Activated CD8-positive, alpha-beta T cell treated with anti-CD3 and anti-CD28 coated beads, Interleukin-2, amount 10 ng/mL, durations not matched to agents 7 days and 5 days (primary cell): ENCODE results near the gene KDM7A. TPM values are rescaled to one million over a fixed set of nuclear protein-coding genes. Genes with fewer than 3 reads are reported as not detected.

ENCODE experiments used
- ATAC-seq: fragments of 150-1000 bp; cut with Tn5 transposase; one replicate; pipeline ENCODE4 v1.10.0; 2021; ENCODE audit warnings: moderate library complexity
- CTCF ChIA-PET: fragments of 350-600 bp; sonication (Branson Sonifier 250); formaldehyde crosslinking; loops from one replicate; lab custom pipeline; 2021; ENCODE audit warnings: antibody characterized with exemption; lab: Charles Lee
- POLR2A ChIA-PET: fragments of 350-600 bp; sonication (Branson Sonifier 250); formaldehyde crosslinking; loops from one replicate; lab custom pipeline; 2021; ENCODE audit warnings: antibody characterized with exemption; lab: Charles Lee
- DNase-seq: peaks from one replicate; pipeline ENCODE4 v3.0.0-alpha.2; 2020
- H3K27ac Mint-ChIP-seq: one replicate; pipeline ENCODE4 v1.8.0; 2021; ENCODE audit warnings: mild to moderate bottlenecking, mixed read lengths
- H3K27me3 Mint-ChIP-seq: one replicate; pipeline ENCODE4 v1.8.0; 2021; ENCODE audit warnings: low read depth, mixed read lengths
- H3K36me3 Mint-ChIP-seq: one replicate; pipeline ENCODE4 v1.8.0; 2021; ENCODE audit warnings: low read depth, mixed read lengths
- H3K4me1 Mint-ChIP-seq: one replicate; pipeline ENCODE4 v1.8.0; 2021; ENCODE audit warnings: low read depth, mixed read lengths
- H3K4me3 Mint-ChIP-seq: one replicate; pipeline ENCODE4 v1.8.0; 2021; ENCODE audit warnings: mild to moderate bottlenecking, mixed read lengths
- H3K9me3 Mint-ChIP-seq: one replicate; pipeline ENCODE4 v1.8.0; 2022; ENCODE audit warnings: mixed read lengths; ENCODE audit not compliant: insufficient read depth
- total RNA-seq, 2 experiments: library from RNA; stranded (reverse); gene quantifications; one replicate each; pipeline ENCODE4 v1.2.3, GENCODE V29; 2021

The KDM7A gene
- total RNA-seq, 2 experiments from 2014 or later: 3.9 to 4.1 TPM

DNA sequence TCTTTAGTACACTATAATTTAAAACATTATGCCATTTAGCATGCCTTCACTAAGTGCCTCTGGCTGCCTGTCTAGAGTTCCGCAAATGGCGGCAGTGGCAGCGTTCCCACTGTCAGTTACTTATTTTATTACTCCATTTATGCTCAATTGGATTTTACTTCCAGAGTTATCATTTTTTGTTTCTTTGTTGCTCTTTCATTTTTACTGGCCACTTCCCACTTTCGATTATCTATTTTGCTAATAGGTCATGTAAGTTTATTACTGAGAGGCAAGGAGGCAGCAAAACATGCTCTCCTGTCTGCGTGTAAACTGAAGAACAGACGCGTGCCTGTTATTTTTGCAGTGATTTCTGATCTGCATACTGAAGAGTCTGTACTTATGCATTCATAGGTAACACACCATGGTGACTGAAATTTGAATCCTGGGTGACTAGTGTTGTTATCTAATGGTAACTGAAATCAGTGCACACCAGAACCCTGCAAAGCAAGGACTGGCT, 23.1 kb downstream of the KDM7A start:
- ATAC-seq (no peak), DNase-seq (no peak)
- no peaks in the 10 kb centered on the region for H3K9me3 Mint-ChIP-seq
- no peaks in the 10 kb centered on the region for H3K27me3 Mint-ChIP-seq
- no peak overlapping the region for H3K4me3 Mint-ChIP-seq
- POLR2A ChIA-PET: no interaction called here
- H3K36me3 Mint-ChIP-seq: no peaks in the 10 kb centered on the region
- CTCF ChIA-PET: no interaction called here
- H3K4me1 Mint-ChIP-seq: peaks cover 11% of the 10 kb centered on the region
- H3K27ac Mint-ChIP-seq: no peak overlapping the region

DNA sequence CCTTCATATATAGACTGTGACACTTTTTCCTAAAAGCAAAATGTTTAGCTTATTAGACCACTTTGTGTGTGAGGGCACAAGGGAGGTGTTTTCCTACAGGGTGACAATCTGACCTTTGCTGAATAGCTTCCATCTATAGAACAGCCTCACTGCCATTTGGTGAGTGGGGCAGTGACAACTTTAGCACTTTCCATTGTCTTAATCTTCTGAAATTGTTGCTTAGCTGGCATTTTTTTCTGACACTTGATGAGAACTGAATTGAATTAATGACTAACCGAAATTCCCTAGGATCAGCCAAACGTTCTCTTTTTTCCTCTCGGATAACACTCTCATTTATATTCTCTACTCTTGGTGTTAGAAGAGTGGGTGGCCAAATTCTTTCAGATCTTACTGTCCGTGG, 30.2 kb downstream of the KDM7A start:
- CTCF ChIA-PET: interaction anchor here (1.0 kb wide), 1 partner anchor 29 kb away, joined by 3 read pairs; no protein-coding TSS in a partner anchor
- peaks cover 8% of the 10 kb centered on the region for H3K36me3 Mint-ChIP-seq
- peaks cover 7% of the 10 kb centered on the region for H3K9me3 Mint-ChIP-seq
- no peak overlapping the region for H3K27ac Mint-ChIP-seq
- DNase-seq: no peak
- no peaks in the 10 kb centered on the region for H3K27me3 Mint-ChIP-seq
- POLR2A ChIA-PET: interaction anchor here (0.6 kb wide), 1 partner anchor 233 kb away, joined by 3 read pairs; no protein-coding TSS in a partner anchor
- no peak for ATAC-seq
- no peak overlapping the region for H3K4me3 Mint-ChIP-seq
- no peaks in the 10 kb centered on the region for H3K4me1 Mint-ChIP-seq

DNA sequence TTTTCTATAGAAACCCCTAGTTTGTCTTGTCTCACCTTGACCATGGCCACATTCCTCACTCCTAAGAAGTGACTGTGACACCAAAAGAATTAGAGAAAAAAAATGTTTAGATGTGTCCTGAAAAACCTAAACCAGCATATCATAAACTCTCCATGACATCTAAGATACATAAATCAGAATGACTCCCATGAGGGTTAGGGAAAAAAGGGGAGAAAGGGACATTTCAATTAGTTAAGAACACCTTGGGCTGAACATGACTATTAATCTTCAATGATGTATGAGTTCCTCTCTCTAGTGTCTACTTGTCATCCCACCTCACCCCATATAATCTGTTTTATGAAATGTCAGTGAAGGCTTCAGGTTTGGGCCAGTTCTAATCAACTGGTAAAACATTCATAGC, 31.1 kb downstream of the KDM7A start:
- no peaks in the 10 kb centered on the region for H3K4me1 Mint-ChIP-seq
- no peak for DNase-seq
- H3K9me3 Mint-ChIP-seq: peaks cover 7% of the 10 kb centered on the region
- no peak overlapping the region for H3K27ac Mint-ChIP-seq
- ATAC-seq: no peak
- peaks cover 8% of the 10 kb centered on the region for H3K36me3 Mint-ChIP-seq
- H3K4me3 Mint-ChIP-seq: no peak overlapping the region
- ChIA-PET CTCF (no interaction called here), POLR2A (no interaction called here)
- H3K27me3 Mint-ChIP-seq: no peaks in the 10 kb centered on the region

GRCh38 chr7:140144821-140145220, 32.0 kb downstream of the KDM7A start:
- CTCF ChIA-PET: no interaction called here
- ATAC-seq (no peak), DNase-seq (no peak)
- Mint-ChIP-seq H3K4me1 (no peaks in the 10 kb centered on the region), H3K27ac (no peak overlapping the region), H3K4me3 (no peak overlapping the region), H3K9me3 (peaks cover 7% of the 10 kb centered on the region), H3K27me3 (no peaks in the 10 kb centered on the region), H3K36me3 (peaks cover 8% of the 10 kb centered on the region)
- POLR2A ChIA-PET: no interaction called here

GRCh38 chr7:140143997-140144396, 32.8 kb downstream of the KDM7A start:
- Mint-ChIP-seq H3K27ac (no peak overlapping the region), H3K9me3 (peaks cover 7% of the 10 kb centered on the region), H3K36me3 (peaks cover 8% of the 10 kb centered on the region), H3K27me3 (no peaks in the 10 kb centered on the region), H3K4me3 (no peak overlapping the region), H3K4me1 (no peaks in the 10 kb centered on the region)
- ATAC-seq (no peak), DNase-seq (no peak)
- ChIA-PET POLR2A (no interaction called here), CTCF (no interaction called here)

GRCh38 chr7:140142031-140142430, 34.8 kb downstream of the KDM7A start:
- no peak for ATAC-seq
- Mint-ChIP-seq H3K4me1 (peaks cover 3% of the 10 kb centered on the region), H3K4me3 (no peak overlapping the region)

GRCh38 chr7:140141256-140141655, 35.5 kb downstream of the KDM7A start:
- no peak overlapping the region for H3K4me3 Mint-ChIP-seq
- peaks cover 7% of the 10 kb centered on the region for H3K9me3 Mint-ChIP-seq
- POLR2A ChIA-PET: no interaction called here
- ATAC-seq (no peak), DNase-seq (no peak)
- H3K4me1 Mint-ChIP-seq: peaks cover 3% of the 10 kb centered on the region
- H3K27ac Mint-ChIP-seq: no peak overlapping the region
- CTCF ChIA-PET: no interaction called here
- no peaks in the 10 kb centered on the region for H3K27me3 Mint-ChIP-seq
- peaks cover 8% of the 10 kb centered on the region for H3K36me3 Mint-ChIP-seq

More at GRCh38 chr7:140142031-140142430, 34.8 kb downstream of the KDM7A start:
- DNase-seq: no peak
- ChIA-PET POLR2A (no interaction called here), CTCF (no interaction called here)
- Mint-ChIP-seq H3K27me3 (no peaks in the 10 kb centered on the region), H3K9me3 (peaks cover 7% of the 10 kb centered on the region), H3K27ac (no peak overlapping the region), H3K36me3 (peaks cover 8% of the 10 kb centered on the region)

GRCh38 chr7:140137078-140137477, 39.7 kb downstream of the KDM7A start:
- H3K9me3 Mint-ChIP-seq: no peaks in the 10 kb centered on the region
- CTCF ChIA-PET: interaction anchor here (0.9 to 1.4 kb wide), 2 partner anchors 9 to 161 kb away, joined by 3 to 4 read pairs; no protein-coding TSS in a partner anchor
- no peak for DNase-seq
- H3K27me3 Mint-ChIP-seq: no peaks in the 10 kb centered on the region
- POLR2A ChIA-PET: interaction anchor here (0.6 kb wide), 1 partner anchor 17 kb away, joined by 4 read pairs; no protein-coding TSS in a partner anchor
- no peak overlapping the region for H3K4me3 Mint-ChIP-seq
- no peak overlapping the region for H3K27ac Mint-ChIP-seq
- ATAC-seq: no peak
- peaks cover 4% of the 10 kb centered on the region for H3K36me3 Mint-ChIP-seq
- H3K4me1 Mint-ChIP-seq: peaks cover 3% of the 10 kb centered on the region

DNA sequence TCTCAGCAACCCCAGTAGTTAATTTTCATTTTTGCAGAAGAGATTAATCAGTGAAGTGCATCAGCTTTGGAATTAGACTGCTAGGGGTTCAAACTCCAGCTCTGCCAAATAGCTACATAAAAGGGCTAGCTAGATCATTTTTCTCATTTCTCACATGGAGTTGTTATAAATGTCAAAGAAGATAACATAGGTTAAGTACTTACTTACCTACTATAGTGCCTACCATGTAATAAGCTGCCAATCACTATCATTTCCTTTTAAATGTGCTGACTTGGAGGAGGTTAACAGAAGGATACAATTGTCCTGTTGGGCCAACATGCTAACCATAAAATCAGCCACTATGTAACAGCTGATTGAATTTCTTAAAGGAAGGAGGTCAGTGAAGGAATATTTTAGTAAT, 40.7 kb downstream of the KDM7A start:
- Mint-ChIP-seq H3K27me3 (no peaks in the 10 kb centered on the region), H3K9me3 (no peaks in the 10 kb centered on the region), H3K4me3 (no peak overlapping the region), H3K36me3 (peaks cover 4% of the 10 kb centered on the region), H3K27ac (no peak overlapping the region), H3K4me1 (peaks cover 3% of the 10 kb centered on the region)
- CTCF ChIA-PET: interaction anchor here (1.4 kb wide), 1 partner anchor 8 kb away, joined by 4 read pairs; no protein-coding TSS in a partner anchor
- ATAC-seq (no peak), DNase-seq (no peak)
- POLR2A ChIA-PET: no interaction called here

GRCh38 chr7:140134039-140134438, 42.7 kb downstream of the KDM7A start:
- ATAC-seq: no peak
- Mint-ChIP-seq H3K27ac (no peak overlapping the region), H3K4me3 (no peak overlapping the region), H3K27me3 (no peaks in the 10 kb centered on the region), H3K9me3 (no peaks in the 10 kb centered on the region), H3K4me1 (peaks cover 3% of the 10 kb centered on the region), H3K36me3 (peaks cover 4% of the 10 kb centered on the region)
- POLR2A ChIA-PET: no interaction called here
- no peak for DNase-seq
- CTCF ChIA-PET: no interaction called here

DNA sequence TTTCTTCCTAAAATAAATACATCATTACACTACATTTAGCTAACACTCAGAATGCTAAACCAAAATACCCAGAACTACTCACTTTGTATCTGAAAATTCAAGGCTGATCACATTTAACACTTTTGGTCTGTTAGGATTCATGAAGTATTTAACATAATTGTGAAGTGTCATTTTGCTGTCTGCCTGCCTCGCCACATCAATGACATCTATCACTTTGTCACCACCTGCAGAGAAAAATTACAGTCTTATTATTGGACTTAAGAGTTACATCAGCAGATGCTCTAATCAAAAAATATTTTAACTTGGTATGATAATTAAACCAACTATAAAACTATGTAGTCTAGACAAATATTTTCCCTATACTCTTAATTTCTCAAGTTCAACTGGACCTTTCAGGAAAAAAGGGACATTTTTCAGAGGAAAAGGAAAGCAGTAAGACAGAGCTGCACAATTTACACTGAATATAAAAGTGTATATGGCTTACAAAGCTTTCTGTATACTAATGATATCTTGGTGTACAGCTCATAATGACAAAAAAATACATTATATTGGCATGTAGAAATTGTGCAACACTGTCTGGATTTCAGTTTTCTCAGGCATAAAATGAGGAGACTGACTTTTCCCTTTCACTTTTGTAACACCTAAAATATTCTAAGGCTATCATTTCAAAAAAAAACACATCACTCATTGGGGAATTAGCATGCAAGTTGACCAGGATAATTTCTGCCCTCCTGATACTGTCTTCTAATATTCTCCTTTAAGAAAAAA, 49.2 kb downstream of the KDM7A start:
- no peak for ATAC-seq
- ChIA-PET CTCF (interaction anchor here (1.0 to 1.1 kb wide), 2 partner anchors 7 to 9 kb away, joined by 3 to 4 read pairs; no protein-coding TSS in a partner anchor), POLR2A (no interaction called here)
- Mint-ChIP-seq H3K27me3 (no peaks in the 10 kb centered on the region), H3K4me1 (no peaks in the 10 kb centered on the region), H3K27ac (no peak overlapping the region), H3K36me3 (peaks cover 10% of the 10 kb centered on the region), H3K4me3 (no peak overlapping the region), H3K9me3 (no peaks in the 10 kb centered on the region)
- no peak for DNase-seq

DNA sequence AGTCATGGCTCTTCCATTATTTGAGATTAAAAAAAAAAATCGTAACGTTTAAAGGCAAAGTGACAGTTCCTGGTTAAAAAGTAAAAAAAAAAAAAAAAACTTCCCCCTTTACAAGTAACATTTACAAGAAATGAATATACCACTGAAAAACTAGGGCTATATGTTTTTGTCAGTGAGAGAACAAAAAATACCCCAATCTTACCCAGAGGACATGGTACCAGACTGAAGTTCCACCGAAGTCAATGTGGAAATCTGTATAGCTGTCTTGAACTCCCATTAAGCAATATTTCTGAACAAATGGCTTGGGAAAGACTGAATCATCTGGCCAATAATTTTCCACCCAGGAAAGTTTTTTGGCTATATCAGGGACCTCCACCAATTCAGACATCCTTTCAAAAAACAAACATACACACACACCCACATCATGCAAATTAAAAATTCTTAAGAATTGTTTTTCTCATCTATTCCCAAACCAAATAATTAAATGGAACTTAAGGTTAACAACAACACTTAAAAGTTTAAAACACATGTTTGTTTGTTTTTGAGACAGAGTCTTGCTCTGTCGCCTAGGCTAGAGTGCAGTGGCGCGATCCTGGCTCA, 50.2 kb downstream of the KDM7A start:
- Mint-ChIP-seq H3K36me3 (peaks cover 10% of the 10 kb centered on the region), H3K27me3 (no peaks in the 10 kb centered on the region), H3K4me1 (no peaks in the 10 kb centered on the region), H3K9me3 (no peaks in the 10 kb centered on the region), H3K27ac (no peak overlapping the region), H3K4me3 (no peak overlapping the region)
- DNase-seq (no peak), ATAC-seq (no peak)
- ChIA-PET CTCF (no interaction called here), POLR2A (no interaction called here)
